GM18870 (cell line): ENCODE data around the gene LIN7B.
"Not testable (repeated sequence)": the region's sequence is repeated elsewhere in the genome, so short reads cannot be mapped to it uniquely, and the experiment has no call there.

Experiments used
- ATAC-seq: cut with Tn5 transposase; IDR thresholded peaks from one replicate; pipeline ENCODE4 v1.9.1; 2021; ENCODE audit warnings: moderate library complexity; ENCODE audit not compliant: unreplicated experiment

Gene LIN7B

GRCh38 chr19:49118565-49119410 is 4.6 kb downstream of the LIN7B start, which contains the start of gene C19orf73:
C19orf73 (minus strand) TSS chr19:49119143; CDS start chr19:49119022, 121 bp downstream.
- ATAC-seq, result peak; percentile 58

GRCh38 chr19:49119411-49120324 is 5.5 kb downstream of the LIN7B start, which contains the start of gene PPFIA3:
PPFIA3 (plus strand) TSS chr19:49119544; CDS start chr19:49127874, 8,330 bp downstream.
- ATAC-seq, result no peak

- no peak for ATAC-seq
Observed at GRCh38 chr19:49120325-49120683, 6.1 kb downstream of the LIN7B start.

DNA sequence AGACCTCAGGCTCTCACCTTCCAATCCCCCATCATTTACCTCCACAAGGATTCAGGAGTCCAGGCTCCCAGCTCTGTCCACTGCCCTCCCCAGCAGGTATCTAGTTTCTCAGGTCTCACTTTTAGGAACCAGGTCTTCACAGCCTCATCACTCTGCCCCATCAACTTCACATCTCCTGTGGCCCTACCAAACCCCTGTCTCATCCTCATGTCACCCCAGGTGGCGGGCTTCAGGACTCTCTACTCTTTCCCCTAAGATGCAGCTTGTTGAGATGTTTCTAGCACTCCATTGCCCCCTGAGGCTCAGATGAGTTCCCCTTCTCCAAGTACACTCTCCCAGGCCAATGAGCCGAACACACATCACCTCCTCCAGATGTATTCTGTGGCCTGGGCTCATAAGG is 6.7 kb downstream of the LIN7B start:
- no peak for ATAC-seq

- not testable (repeated sequence) for ATAC-seq
Observed at GRCh38 chr19:49121841-49122240, 7.7 kb downstream of the LIN7B start.

GRCh38 chr19:49123285-49123684 is 9.1 kb downstream of the LIN7B start:
- not testable (repeated sequence) for ATAC-seq

DNA sequence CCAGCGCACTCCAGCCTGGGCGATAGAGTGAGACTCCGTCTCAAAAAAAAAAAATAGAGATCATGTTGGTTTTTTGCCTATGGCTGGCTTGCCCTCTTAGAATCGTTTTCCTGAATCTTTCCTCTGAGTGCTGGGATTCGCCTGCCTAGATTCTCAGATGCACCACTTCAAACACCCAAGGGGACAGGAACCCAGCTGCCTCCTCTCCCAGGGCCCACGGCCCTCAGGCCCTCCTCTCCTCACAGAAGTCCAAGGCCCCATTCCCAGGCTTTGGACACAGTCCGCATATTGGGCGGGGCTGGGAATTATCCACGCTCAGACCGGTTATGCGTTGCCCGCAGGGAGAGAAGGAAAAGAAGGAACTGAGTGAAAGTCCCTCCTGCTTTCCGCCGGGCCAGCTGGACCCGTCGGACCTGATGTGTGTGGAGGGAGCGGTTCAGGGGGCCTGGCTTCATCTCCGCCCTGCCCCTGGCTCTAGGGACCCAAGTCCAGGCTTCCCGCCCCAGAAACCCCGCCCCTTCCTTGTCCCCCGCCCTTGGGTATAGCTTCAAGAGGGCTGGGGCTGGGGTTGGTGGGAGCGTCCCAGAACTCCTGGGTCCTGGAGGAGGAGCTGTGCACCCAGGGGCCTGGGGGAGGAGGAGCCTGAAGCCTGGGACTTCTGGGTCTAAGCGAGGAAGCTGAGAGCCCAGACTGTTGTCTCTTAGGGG is 11.0 kb downstream of the LIN7B start:
- ATAC-seq, result no peak

- ATAC-seq, result no peak
Observed at GRCh38 chr19:49126575-49126974, 12.4 kb downstream of the LIN7B start.

DNA sequence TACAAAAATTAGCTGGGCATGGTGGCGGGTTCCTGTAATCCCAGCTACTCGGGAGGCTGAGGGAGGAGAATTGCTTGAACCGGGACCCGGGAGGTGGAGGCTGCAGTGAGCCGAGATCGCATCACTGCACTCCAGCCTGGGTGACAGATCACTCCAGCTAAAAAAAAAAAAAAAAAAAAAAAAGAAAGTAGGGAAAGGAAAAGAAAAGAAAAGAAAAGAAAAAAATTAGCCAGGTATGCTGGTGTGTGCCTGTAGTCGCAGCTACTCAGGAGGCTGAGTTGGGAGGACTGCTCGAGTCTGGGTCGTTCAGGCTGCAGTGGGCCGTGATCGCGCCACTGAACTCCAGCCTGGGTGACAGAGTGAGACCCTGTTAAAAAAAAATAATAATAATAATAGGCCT is 13.1 kb downstream of the LIN7B start:
- not testable (repeated sequence) for ATAC-seq

DNA sequence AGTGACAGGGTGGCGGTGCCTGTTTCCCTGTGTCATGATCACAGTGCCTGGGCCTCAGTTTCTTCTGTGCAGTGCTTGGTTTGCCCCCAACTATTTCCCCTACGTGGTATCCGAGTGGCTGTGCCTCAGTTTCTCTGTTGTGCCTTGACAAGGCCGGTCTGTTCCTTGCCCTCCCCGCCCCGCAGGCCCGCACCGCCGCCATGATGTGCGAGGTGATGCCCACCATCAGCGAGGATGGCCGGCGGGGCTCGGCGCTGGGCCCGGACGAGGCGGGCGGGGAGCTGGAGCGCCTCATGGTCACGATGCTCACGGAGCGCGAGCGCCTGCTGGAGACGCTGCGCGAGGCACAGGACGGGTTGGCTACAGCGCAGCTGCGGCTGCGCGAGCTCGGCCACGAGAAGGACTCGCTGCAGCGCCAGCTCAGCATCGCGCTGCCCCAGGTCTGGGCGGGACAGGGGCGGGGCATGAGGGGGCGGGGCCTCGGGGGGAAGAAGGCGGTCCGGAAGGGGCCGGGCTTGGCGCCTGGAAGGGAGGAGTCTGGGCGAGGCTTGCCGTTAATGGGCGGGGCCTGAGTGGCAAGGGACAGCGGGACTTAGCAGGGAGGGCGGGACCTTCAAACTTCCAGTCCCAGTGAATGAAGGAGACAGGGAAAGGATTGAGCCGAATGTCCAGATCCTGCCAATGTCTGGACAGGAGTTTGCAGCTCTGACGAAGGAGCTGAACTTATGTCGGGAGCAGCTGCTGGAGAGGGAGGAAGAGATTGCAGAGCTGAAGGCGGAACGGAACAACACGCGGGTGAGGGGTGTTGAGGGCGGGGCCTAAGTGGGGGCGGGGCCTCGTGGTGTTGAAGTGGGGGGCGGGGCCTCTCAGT is 13.7 kb downstream of the LIN7B start:
- no peak for ATAC-seq

DNA sequence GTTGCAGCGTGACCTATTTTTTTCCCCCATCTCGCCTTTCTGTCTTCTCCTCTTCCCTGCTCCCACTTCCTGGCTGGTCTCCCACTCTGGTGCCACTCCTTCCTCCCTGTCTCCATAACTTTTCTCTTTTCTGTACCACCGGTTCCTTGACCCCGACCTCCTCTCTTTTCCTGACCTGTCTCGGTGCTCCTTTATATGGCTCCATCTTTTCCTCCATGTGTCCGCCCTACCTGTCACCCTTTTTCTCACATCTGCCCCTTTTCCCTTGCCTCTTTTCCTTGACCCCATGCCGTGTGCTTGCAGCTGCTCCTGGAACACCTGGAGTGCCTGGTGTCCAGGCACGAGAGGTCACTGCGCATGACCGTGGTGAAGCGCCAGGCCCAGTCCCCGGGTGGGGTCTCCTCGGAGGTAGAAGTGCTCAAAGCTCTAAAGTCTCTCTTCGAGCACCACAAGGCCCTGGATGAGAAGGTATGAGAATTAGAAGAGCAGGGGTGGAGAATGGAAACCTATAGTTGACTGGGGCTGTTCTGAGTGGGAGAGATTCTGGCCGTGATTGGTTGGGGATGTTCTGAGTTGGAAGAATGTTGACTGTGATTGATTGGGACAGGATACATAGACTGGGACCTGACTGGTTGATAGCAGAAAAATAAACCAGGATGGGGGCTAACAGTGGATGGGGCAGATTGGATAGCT is 14.5 kb downstream of the LIN7B start:
- ATAC-seq, result no peak

DNA sequence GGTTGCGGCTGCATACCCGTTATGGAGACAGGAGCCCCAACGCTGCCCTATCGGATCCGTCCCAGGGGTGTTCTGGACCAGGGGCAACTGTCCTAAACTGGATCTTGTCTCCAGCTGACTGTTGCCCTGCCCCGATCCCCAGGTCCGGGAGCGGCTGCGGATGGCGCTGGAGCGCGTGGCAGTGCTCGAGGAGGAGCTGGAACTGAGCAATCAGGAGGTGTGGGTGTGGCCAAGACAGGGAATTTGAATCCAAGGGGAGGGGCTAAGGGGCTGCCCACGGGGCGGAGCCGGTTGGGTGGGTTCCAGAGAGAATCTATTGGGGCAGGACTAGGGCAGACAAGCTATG is 15.0 kb downstream of the LIN7B start:
- no peak for ATAC-seq

DNA sequence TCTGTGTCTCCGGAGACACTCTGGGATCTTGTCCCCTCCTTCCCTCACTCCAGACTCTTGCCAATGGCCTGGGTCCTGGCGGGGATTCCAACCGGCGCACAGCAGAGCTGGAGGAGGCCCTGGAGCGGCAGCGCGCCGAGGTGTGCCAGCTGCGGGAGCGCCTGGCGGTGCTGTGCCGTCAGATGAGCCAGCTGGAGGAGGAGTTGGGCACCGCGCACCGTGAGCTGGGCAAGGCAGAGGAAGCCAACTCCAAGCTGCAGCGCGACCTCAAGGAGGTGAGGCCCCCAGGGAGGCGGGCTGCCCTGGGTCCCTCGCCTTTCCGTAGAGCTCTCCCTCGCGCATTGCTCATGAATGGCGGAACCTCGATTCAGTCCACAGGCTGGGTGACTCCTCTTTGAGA is 16.2 kb downstream of the LIN7B start:
- ATAC-seq, result no peak

DNA sequence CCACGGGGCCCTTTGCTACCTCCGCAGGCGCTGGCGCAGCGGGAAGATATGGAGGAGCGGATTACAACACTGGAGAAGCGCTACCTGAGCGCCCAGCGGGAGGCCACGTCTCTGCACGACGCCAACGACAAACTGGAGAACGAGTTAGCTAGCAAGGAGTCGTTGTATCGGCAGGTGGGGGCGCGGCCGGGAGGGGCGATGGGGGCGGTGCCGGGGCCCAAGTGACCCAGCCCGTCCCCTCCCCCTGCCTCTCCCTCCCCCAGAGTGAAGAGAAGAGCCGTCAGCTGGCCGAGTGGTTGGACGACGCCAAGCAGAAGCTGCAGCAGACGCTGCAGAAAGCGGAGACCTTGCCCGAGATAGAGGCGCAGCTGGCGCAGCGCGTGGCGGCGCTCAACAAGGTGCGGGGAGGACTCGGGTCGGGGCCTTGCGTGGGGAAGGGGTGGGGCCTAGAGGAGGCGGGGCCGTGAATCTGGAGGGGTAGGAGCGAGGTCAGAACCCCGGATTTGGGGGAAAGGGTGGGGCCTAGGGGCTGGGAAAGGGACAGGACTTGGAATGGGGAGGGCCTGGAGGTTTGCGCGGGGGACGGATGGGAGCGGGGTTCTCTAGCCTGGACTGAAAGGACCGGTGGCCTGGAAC is 18.9 kb downstream of the LIN7B start:
- no peak for ATAC-seq

DNA sequence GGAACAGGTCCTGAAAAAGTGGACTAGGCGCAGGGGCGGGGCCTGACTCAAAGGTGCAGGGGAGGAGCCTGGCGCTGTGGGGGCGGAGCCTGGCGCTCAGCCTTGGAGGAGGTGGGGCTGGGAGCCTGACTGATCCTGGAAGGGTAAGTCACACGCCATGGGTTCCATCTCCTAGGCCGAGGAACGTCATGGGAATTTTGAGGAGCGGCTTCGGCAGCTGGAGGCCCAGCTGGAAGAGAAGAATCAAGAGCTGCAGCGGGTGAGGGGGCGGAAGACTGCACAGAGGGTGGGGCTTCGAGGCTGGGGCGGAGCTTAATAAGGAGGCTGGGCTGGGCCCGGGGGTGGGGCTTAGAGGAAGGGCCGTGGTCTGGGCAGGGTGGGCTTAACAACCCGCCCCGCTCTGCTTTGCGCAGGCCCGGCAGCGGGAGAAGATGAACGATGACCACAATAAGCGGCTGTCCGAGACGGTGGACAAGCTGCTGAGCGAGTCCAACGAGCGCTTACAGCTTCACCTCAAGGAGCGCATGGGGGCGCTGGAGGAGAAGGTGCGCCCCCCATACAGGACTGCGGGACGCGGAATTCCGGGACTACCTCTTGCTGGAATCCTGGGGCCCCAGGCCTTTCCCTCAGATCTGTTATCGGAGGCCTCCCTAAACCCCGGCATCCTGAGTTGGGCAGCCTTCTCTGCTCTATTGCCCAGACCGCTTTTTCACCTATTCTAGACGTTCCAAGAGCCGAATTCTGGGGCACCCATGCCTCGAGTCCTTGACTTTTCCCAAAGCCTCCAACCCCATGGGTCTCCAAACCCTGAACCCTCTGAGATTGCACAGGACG is 19.7 kb downstream of the LIN7B start:
- ATAC-seq, result no peak

- no peak for ATAC-seq
Observed at GRCh38 chr19:49135686-49136085, 21.5 kb downstream of the LIN7B start.

GRCh38 chr19:49136771-49137171 is 22.6 kb downstream of the LIN7B start:
- no peak for ATAC-seq

GRCh38 chr19:49140951-49141350 is 26.8 kb downstream of the LIN7B start:
- no peak for ATAC-seq
